ENCODE measurements around the gene SCAMP2. TPM values are rescaled to one million over a fixed set of nuclear protein-coding genes. Genes with fewer than 3 reads are reported as not detected.

Gene SCAMP2
- total and polyA plus RNA-seq, 10 of the 15 experiments (the other 5 are each of a cell fraction or from before 2014, with no cell fraction given), result 10.9 to 158 (median 99.6) TPM

DNA sequence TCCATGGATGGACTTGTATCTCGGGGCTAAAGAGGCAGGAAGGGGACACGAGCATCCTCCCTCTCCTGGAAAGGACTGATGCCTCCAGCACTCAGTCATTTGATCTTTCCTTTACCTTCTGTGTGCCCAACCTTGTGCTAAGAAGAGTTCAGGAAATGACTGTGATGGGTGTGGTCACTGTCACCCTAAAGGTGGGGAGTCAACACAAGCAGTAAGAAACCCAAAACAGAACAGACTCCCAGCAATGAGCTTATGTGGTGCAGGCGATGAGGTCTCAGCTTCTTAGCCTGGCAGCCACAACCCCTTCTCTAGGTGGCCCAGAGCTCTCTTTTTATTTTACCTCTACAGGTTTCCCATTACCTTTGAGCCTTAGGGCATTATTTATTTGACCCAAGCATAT is 20.5 kb upstream of the SCAMP2 start:
- ChIA-PET CTCF (interaction anchor here (0.8 kb wide), 1 partner anchor 9 kb away, joined by 3 read pairs; no protein-coding TSS in a partner anchor), SMC1A (ENCODE audit: uncharacterized antibody, unreplicated experiment) (interaction anchor here (0.6 to 1.1 kb wide), 2 partner anchors 8 to 17 kb away, joined by 3 read pairs; no protein-coding TSS in a partner anchor), RAD21 (ENCODE audit: unreplicated experiment) (no interaction called here), POLR2A (interaction anchor here (0.6 to 2.1 kb wide), 5 partner anchors 10 to 23 kb away, joined by 3 to 7 read pairs (median 3); no protein-coding TSS in a partner anchor)
- ATAC-seq, result peak; percentile 5; the same call in 1 of the 3 replicates
- Histone ChIP-seq H3K27ac (ENCODE audit: control insufficient read depth, insufficient read depth) (peak overlapping the region; percentile 2; the same call in 1 of the 2 replicates), H3K9me3 (replicated peaks; ENCODE audit: control insufficient read depth, insufficient read depth, low read length) (no peaks in the 10 kb centered on the region), H3K27me3 (replicated peaks in 1 of 2; ENCODE audit: control insufficient read depth in 2 of 2, insufficient read depth in 2 of 2, low read length in 1 of 2) (no peaks in the 10 kb centered on the region), H3K9ac (ENCODE audit: control insufficient read depth, insufficient read depth, low read length) (no peak overlapping the region), H3K79me2 (ENCODE audit: control insufficient read depth, insufficient read depth, low read length) (peaks cover 12% of the 10 kb centered on the region), H3K4me2 (ENCODE audit: control insufficient read depth, insufficient read depth) (0 out of 2 replicates have a peak overlapping the region, but pooled peaks have one; percentile 41), H3K36me3 (ENCODE audit: control insufficient read depth in 2 of 2, insufficient read depth in 2 of 2, low read length in 1 of 2) (peaks cover 0 to 10% of the 10 kb centered on the region in 2 experiments), H2AFZ (ENCODE audit: control insufficient read depth, low read depth, low read length) (no peak overlapping the region), H3K4me3 (no peak overlapping the region), H3K4me1 (ENCODE audit: control insufficient read depth, insufficient read depth, low read length) (peaks cover 25% of the 10 kb centered on the region), H4K20me1 (ENCODE audit: control insufficient read depth, insufficient read depth) (no peaks in the 10 kb centered on the region)
- intact Hi-C loops (cut with micrococcal nuclease; ENCODE audit: unreplicated experiment), result no loop called here
- FAIRE-seq, result no peak
- WGBS (ENCODE audit: insufficient coverage, insufficient replicate concordance, low lambda C conversion rate, missing lambda C conversion rate), result 2% methylated on average over 3 of the region's 3 CpGs
- no TSS peak for BruUV-seq (replicated peaks)
- no peak for DNase-seq (ENCODE audit: low read depth, low spot score)
- in situ Hi-C loops (cut with MboI), result no loop called here
- TF ChIP-seq RUNX3 (IDR thresholded peaks at IDR 0.05; ENCODE audit: low read length) (no peak), NRF1 (conservative IDR thresholded peaks at IDR 0.05; ENCODE audit: low read depth, low read length) (no peak), POU2F2 (IDR thresholded peaks at IDR 0.05; ENCODE audit: borderline replicate concordance, low read depth, low read length) (no peak), MYC (IDR thresholded peaks at IDR 0.05; ENCODE audit: insufficient read depth, insufficient read length, insufficient replicate concordance, low read length, severe bottlenecking) (no peak), PAX5 (IDR thresholded peaks at IDR 0.05; ENCODE audit: borderline replicate concordance, low read depth, low read length) (no peak), NR2F1 (conservative IDR thresholded peaks at IDR 0.05) (no peak), RELA (IDR thresholded peaks at IDR 0.05; ENCODE audit: borderline replicate concordance, partially characterized antibody) (no peak), MTA3 (IDR thresholded peaks at IDR 0.05; ENCODE audit: borderline replicate concordance, low read length) (no peak), SUZ12 (IDR thresholded peaks at IDR 0.05; ENCODE audit: unreplicated experiment) (no peak), BRCA1 (IDR thresholded peaks at IDR 0.05; ENCODE audit: low read depth, low read length) (no peak), SMC3 (IDR thresholded peaks at IDR 0.05; ENCODE audit: borderline replicate concordance, low read length) (no peak), JUNB (IDR thresholded peaks at IDR 0.05) (no peak), CREM (IDR thresholded peaks at IDR 0.05; ENCODE audit: low read depth) (no peak), ASH2L (IDR thresholded peaks at IDR 0.05; ENCODE audit: borderline replicate concordance, low read depth) (no peak)
- TF ChIP-seq, protein P1, sequence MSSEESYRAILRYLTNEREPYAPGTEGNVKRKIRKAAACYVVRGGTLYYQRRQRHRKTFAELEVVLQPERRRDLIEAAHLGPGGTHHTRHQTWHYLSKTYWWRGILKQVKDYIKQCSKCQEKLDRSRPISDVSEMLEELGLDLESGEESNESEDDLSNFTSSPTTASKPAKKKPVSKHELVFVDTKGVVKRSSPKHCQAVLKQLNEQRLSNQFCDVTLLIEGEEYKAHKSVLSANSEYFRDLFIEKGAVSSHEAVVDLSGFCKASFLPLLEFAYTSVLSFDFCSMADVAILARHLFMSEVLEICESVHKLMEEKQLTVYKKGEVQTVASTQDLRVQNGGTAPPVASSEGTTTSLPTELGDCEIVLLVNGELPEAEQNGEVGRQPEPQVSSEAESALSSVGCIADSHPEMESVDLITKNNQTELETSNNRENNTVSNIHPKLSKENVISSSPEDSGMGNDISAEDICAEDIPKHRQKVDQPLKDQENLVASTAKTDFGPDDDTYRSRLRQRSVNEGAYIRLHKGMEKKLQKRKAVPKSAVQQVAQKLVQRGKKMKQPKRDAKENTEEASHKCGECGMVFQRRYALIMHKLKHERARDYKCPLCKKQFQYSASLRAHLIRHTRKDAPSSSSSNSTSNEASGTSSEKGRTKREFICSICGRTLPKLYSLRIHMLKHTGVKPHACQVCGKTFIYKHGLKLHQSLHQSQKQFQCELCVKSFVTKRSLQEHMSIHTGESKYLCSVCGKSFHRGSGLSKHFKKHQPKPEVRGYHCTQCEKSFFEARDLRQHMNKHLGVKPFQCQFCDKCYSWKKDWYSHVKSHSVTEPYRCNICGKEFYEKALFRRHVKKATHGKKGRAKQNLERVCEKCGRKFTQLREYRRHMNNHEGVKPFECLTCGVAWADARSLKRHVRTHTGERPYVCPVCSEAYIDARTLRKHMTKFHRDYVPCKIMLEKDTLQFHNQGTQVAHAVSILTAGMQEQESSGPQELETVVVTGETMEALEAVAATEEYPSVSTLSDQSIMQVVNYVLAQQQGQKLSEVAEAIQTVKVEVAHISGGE (CRISPR knock-in tag; IDR thresholded peaks at IDR 0.05), result no peak
- TF ChIP-seq, protein P2, sequence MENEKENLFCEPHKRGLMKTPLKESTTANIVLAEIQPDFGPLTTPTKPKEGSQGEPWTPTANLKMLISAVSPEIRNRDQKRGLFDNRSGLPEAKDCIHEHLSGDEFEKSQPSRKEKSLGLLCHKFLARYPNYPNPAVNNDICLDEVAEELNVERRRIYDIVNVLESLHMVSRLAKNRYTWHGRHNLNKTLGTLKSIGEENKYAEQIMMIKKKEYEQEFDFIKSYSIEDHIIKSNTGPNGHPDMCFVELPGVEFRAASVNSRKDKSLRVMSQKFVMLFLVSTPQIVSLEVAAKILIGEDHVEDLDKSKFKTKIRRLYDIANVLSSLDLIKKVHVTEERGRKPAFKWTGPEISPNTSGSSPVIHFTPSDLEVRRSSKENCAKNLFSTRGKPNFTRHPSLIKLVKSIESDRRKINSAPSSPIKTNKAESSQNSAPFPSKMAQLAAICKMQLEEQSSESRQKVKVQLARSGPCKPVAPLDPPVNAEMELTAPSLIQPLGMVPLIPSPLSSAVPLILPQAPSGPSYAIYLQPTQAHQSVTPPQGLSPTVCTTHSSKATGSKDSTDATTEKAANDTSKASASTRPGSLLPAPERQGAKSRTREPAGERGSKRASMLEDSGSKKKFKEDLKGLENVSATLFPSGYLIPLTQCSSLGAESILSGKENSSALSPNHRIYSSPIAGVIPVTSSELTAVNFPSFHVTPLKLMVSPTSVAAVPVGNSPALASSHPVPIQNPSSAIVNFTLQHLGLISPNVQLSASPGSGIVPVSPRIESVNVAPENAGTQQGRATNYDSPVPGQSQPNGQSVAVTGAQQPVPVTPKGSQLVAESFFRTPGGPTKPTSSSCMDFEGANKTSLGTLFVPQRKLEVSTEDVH (IDR thresholded peaks at IDR 0.05; ENCODE audit: low read depth, partially characterized antibody), result no peak
- TF ChIP-seq, protein P3, sequence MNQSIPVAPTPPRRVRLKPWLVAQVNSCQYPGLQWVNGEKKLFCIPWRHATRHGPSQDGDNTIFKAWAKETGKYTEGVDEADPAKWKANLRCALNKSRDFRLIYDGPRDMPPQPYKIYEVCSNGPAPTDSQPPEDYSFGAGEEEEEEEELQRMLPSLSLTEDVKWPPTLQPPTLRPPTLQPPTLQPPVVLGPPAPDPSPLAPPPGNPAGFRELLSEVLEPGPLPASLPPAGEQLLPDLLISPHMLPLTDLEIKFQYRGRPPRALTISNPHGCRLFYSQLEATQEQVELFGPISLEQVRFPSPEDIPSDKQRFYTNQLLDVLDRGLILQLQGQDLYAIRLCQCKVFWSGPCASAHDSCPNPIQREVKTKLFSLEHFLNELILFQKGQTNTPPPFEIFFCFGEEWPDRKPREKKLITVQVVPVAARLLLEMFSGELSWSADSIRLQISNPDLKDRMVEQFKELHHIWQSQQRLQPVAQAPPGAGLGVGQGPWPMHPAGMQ (IDR thresholded peaks at IDR 0.05; ENCODE audit: borderline replicate concordance), result no peak
- TF ChIP-seq, protein P4, sequence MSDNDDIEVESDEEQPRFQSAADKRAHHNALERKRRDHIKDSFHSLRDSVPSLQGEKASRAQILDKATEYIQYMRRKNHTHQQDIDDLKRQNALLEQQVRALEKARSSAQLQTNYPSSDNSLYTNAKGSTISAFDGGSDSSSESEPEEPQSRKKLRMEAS (IDR thresholded peaks at IDR 0.05; ENCODE audit: low read depth, low read length), result no peak
